ENCODE data around the gene SPAG8. TPM values are rescaled to one million over a fixed set of nuclear protein-coding genes. Genes with fewer than 3 reads are reported as not detected.
A peak's percentile ranks its signal among the peaks of the same experiment; 100 is the strongest.

SPAG8 gene
- total RNA-seq, 1 donor, result 0.42 TPM

- H3K27me3 ChIP-seq (ENCODE audit: insufficient read depth, low read length), result peaks cover 3% of the 10 kb centered on the region
- no peaks in the 10 kb centered on the region for H3K9me3 ChIP-seq (ENCODE audit: low read depth, low read length)
- H3K4me1 ChIP-seq (ENCODE audit: insufficient read depth, low read length), result peaks cover 42% of the 10 kb centered on the region
- H3K4me3 ChIP-seq (ENCODE audit: low read length), result peak within 1 kb of the TSS; percentile 41
These were observed 16.6 kb upstream of the SPAG8 start, which contains the start of gene FAM221B for GRCh38 chr9:35828716-35829083. Gene FAM221B (minus strand): TSS chr9:35828732. CDS start chr9:35826161, 2,571 bp downstream.

- Histone ChIP-seq H3K9me3 (ENCODE audit: low read depth, low read length) (no peaks in the 10 kb centered on the region), H3K27me3 (ENCODE audit: insufficient read depth, low read length) (peaks cover 3% of the 10 kb centered on the region), H3K4me3 (ENCODE audit: low read length) (no peak overlapping the region), H3K4me1 (ENCODE audit: insufficient read depth, low read length) (peaks cover 29% of the 10 kb centered on the region)
These were observed 15.4 kb upstream of the SPAG8 start for GRCh38 chr9:35827486-35827885.

GRCh38 chr9:35826071-35826701 is 14.1 kb upstream of the SPAG8 start:
- Histone ChIP-seq H3K4me3 (ENCODE audit: low read length) (no peak overlapping the region), H3K9me3 (ENCODE audit: low read depth, low read length) (no peaks in the 10 kb centered on the region), H3K27me3 (ENCODE audit: insufficient read depth, low read length) (peaks cover 3% of the 10 kb centered on the region), H3K4me1 (ENCODE audit: insufficient read depth, low read length) (peaks cover 22% of the 10 kb centered on the region)

- peaks cover 3% of the 10 kb centered on the region for H3K27me3 ChIP-seq (ENCODE audit: insufficient read depth, low read length)
- H3K4me3 ChIP-seq (ENCODE audit: low read length), result no peak overlapping the region
- no peaks in the 10 kb centered on the region for H3K9me3 ChIP-seq (ENCODE audit: low read depth, low read length)
- H3K4me1 ChIP-seq (ENCODE audit: insufficient read depth, low read length), result no peaks in the 10 kb centered on the region
These were observed 10.9 kb upstream of the SPAG8 start for GRCh38 chr9:35822926-35823325.

GRCh38 chr9:35820076-35820475 is 8.0 kb upstream of the SPAG8 start:
- Histone ChIP-seq H3K4me3 (ENCODE audit: low read length) (no peak overlapping the region), H3K27me3 (ENCODE audit: insufficient read depth, low read length) (no peaks in the 10 kb centered on the region)

GRCh38 chr9:35818341-35818740 is 6.3 kb upstream of the SPAG8 start:
- Histone ChIP-seq H3K27me3 (ENCODE audit: insufficient read depth, low read length) (no peaks in the 10 kb centered on the region), H3K4me3 (ENCODE audit: low read length) (no peak overlapping the region), H3K9me3 (ENCODE audit: low read depth, low read length) (no peaks in the 10 kb centered on the region), H3K4me1 (ENCODE audit: insufficient read depth, low read length) (peaks cover 22% of the 10 kb centered on the region)

More at GRCh38 chr9:35820076-35820475, 8.0 kb upstream of the SPAG8 start:
- Histone ChIP-seq H3K4me1 (ENCODE audit: insufficient read depth, low read length) (peaks cover 8% of the 10 kb centered on the region), H3K9me3 (ENCODE audit: low read depth, low read length) (no peaks in the 10 kb centered on the region)

- Histone ChIP-seq H3K4me1 (ENCODE audit: insufficient read depth, low read length) (peaks cover 36% of the 10 kb centered on the region), H3K9me3 (ENCODE audit: low read depth, low read length) (no peaks in the 10 kb centered on the region), H3K27me3 (ENCODE audit: insufficient read depth, low read length) (no peaks in the 10 kb centered on the region), H3K4me3 (ENCODE audit: low read length) (no peak overlapping the region)
These were observed 4.6 kb upstream of the SPAG8 start for GRCh38 chr9:35816708-35817107.

GRCh38 chr9:35814841-35815543 is 2.9 kb upstream of the SPAG8 start, which contains the start of gene HINT2:
Gene HINT2 (minus strand): TSS chr9:35815042. CDS start chr9:35814979, 63 bp downstream.
- no peaks in the 10 kb centered on the region for H3K9me3 ChIP-seq (ENCODE audit: low read depth, low read length)
- H3K27me3 ChIP-seq (ENCODE audit: insufficient read depth, low read length), result no peaks in the 10 kb centered on the region
- peaks cover 42% of the 10 kb centered on the region for H3K4me1 ChIP-seq (ENCODE audit: insufficient read depth, low read length)
- H3K4me3 ChIP-seq (ENCODE audit: low read length), result peak within 1 kb of the TSS; percentile 87

GRCh38 chr9:35814106-35814840 is 2.2 kb upstream of the SPAG8 start:
- peak overlapping the region; percentile 87 for H3K4me3 ChIP-seq (ENCODE audit: low read length)
- no peaks in the 10 kb centered on the region for H3K27me3 ChIP-seq (ENCODE audit: insufficient read depth, low read length)
- H3K4me1 ChIP-seq (ENCODE audit: insufficient read depth, low read length), result peaks cover 42% of the 10 kb centered on the region
- H3K9me3 ChIP-seq (ENCODE audit: low read depth, low read length), result no peaks in the 10 kb centered on the region

GRCh38 chr9:35813434-35814105 is 1.5 kb upstream of the SPAG8 start:
- no peaks in the 10 kb centered on the region for H3K9me3 ChIP-seq (ENCODE audit: low read depth, low read length)
- H3K4me1 ChIP-seq (ENCODE audit: insufficient read depth, low read length), result peaks cover 42% of the 10 kb centered on the region
- no peaks in the 10 kb centered on the region for H3K27me3 ChIP-seq (ENCODE audit: insufficient read depth, low read length)
- H3K4me3 ChIP-seq (ENCODE audit: low read length), result no peak overlapping the region

- Histone ChIP-seq H3K27me3 (ENCODE audit: insufficient read depth, low read length) (no peaks in the 10 kb centered on the region), H3K9me3 (ENCODE audit: low read depth, low read length) (no peaks in the 10 kb centered on the region), H3K4me1 (ENCODE audit: insufficient read depth, low read length) (peaks cover 42% of the 10 kb centered on the region), H3K4me3 (ENCODE audit: low read length) (peak overlapping the region; percentile 37)
These were observed 559 bp downstream of the SPAG8 start for GRCh38 chr9:35811381-35812024.

- Histone ChIP-seq H3K27me3 (ENCODE audit: insufficient read depth, low read length) (no peaks in the 10 kb centered on the region), H3K9me3 (ENCODE audit: low read depth, low read length) (no peaks in the 10 kb centered on the region), H3K4me3 (ENCODE audit: low read length) (no peak overlapping the region), H3K4me1 (ENCODE audit: insufficient read depth, low read length) (peaks cover 34% of the 10 kb centered on the region)
These were observed 1.9 kb downstream of the SPAG8 start for GRCh38 chr9:35810122-35810521.

GRCh38 chr9:35808433-35808832 is 3.6 kb downstream of the SPAG8 start:
- no peak overlapping the region for H3K4me3 ChIP-seq (ENCODE audit: low read length)
- no peaks in the 10 kb centered on the region for H3K27me3 ChIP-seq (ENCODE audit: insufficient read depth, low read length)
- H3K4me1 ChIP-seq (ENCODE audit: insufficient read depth, low read length), result peaks cover 22% of the 10 kb centered on the region
- no peaks in the 10 kb centered on the region for H3K9me3 ChIP-seq (ENCODE audit: low read depth, low read length)

- no peaks in the 10 kb centered on the region for H3K9me3 ChIP-seq (ENCODE audit: low read depth, low read length)
- peaks cover under 1% of the 10 kb centered on the region for H3K4me1 ChIP-seq (ENCODE audit: insufficient read depth, low read length)
- H3K27me3 ChIP-seq (ENCODE audit: insufficient read depth, low read length), result no peaks in the 10 kb centered on the region
- H3K4me3 ChIP-seq (ENCODE audit: low read length), result no peak overlapping the region
These were observed 6.0 kb downstream of the SPAG8 start for GRCh38 chr9:35806101-35806500.
